ENCODE results near the gene CST3.
"Not testable (repeated sequence)": the region's sequence is repeated elsewhere in the genome, so short reads cannot be mapped to it uniquely, and the experiment has no call there.

CST3 gene, protein sequence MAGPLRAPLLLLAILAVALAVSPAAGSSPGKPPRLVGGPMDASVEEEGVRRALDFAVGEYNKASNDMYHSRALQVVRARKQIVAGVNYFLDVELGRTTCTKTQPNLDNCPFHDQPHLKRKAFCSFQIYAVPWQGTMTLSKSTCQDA

GRCh38 chr20:23637282-23638221, at the start of gene CST3:
CST3 (minus strand) TSS chr20:23637955; CDS start chr20:23637862, 93 bp downstream.
- no peak for FAIRE-seq

DNA sequence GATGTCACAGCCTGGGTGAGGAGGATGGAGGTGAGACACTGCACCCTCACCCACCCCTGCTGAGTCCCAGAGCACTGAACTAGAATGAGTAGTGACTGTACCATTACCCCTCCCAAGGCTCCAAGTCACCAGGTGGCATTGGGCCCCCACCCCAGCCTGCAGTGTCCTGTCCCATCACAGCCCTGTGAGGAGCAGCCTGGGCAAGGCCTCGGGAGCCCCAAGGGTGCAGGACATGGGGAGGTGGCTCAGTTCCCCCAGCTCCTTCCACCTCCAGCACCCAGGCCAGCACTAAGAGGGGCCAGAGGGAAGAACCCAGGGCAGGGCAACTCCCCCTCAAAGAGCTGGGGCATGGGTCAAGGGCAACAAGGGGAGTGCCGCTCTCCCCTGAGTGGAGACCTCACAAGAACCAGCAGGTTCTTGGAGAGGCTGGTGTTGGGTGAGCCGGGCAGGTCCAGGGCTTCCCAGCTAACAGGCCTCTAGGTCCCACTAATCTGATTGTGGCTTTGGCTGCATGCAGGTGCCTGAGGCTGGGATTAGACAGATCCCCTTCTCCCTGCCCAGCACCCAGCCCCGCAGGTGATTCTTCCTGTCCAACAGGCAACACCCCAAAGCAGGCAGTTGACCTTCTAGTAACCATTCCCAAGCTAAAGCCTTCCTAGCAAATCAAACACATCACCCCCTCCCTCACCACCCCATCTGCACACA, 48.4 kb upstream of the CST3 start:
- FAIRE-seq: no peak

DNA sequence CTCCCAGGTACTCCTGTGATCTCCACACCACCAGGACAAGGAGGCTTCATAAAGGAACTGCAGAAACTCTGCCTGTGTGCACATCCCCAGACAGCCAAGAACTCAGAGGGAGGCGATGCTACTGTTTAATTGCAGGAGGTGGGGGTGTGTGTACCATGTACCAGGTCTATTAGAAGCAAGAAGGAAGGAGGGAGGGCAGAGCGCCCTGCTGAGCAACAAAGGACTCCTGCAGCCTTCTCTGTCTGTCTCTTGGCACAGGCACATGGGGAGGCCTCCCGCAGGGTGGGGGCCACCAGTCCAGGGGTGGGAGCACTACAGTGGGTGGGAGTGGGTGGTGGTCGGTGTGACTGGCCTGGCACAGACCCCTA, 47.8 kb upstream of the CST3 start:
- not testable (repeated sequence) for FAIRE-seq

- FAIRE-seq: no peak
These were observed 46.5 kb upstream of the CST3 start for GRCh38 chr20:23684261-23684660.

DNA sequence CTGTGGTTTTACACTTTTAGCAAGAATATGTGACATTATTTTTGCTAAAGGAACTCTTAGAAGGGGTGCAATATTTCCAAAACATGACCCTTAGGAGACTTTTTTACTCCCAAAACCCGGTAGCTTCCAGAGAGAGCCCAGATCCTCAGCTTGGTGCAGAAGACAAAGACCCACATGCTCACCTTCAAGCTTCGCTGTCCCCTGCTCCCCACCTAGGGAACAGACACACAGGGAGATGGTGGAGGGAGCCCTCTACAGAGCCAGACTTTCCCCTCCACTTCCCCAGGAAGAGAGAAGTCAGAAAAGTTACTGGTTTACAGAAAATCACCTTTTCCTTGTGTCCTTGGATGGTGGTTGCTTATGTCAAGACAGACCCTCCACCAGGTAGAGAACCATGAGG, 46.1 kb upstream of the CST3 start:
- no peak for FAIRE-seq

DNA sequence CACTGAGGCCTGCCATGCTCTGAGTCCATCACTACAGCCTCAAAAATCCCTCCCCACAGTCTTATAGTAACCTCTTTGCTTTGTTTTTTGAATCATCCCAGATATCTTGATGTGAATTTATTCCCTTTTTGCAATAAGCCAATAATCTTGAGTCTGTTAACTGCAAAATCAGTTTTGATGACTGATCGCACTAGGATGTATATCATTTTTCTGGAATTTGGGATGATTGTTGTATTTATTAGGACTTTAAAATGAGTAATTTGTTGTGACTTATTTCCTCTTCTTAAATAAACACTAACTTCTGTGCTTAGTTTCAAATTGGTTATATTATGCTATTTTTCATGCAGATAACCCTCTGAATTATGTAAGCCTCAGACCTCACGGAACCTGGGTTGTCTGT, 45.5 kb upstream of the CST3 start:
- no peak for FAIRE-seq

- FAIRE-seq: no peak
These were observed 42.4 kb upstream of the CST3 start for GRCh38 chr20:23680146-23680545.

DNA sequence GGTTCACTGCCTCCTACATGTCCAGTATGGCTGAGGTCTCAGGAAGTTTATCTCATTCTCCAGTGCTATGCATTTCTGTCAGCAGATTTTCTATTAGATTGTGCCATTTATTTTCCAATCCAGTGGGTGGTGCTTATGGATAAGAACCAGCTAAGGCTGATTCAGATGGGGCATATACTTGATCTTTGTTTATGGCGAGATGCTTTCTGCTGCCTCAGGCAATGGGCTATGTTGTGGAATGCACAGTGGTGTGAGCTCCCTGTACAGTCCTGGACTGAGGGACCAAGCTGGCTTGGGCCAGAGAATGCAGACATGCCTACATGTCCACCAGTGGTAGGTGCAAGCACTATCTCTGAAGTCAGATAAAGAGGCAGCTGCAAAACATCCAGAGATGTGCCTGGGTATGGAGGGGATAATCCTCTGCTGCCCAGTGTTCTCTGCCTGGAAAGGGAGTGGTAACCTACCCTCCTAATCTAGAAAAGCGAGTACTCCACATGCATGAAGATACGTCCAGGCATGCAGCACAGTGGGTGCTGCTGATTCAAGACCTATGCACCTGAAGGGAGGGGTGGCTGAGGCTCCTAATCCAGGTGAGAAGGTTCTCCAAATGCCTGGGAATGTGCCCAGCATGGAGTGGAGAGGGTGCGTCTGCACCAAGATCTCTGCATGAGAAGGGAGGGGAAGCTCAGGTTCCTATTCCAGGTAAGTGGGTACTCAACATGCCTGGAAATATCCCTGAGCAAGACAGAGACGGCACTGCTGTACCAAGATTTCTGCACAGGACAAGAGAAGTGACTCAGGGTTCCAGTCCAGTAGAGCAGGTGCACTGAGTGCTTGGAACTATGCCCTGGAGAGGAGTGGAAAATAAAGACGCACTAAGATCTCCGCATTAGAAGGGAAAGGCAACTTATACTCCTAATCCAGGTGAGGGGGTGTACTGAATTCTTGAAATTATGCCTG, 41.7 kb upstream of the CST3 start:
- no peak for FAIRE-seq

DNA sequence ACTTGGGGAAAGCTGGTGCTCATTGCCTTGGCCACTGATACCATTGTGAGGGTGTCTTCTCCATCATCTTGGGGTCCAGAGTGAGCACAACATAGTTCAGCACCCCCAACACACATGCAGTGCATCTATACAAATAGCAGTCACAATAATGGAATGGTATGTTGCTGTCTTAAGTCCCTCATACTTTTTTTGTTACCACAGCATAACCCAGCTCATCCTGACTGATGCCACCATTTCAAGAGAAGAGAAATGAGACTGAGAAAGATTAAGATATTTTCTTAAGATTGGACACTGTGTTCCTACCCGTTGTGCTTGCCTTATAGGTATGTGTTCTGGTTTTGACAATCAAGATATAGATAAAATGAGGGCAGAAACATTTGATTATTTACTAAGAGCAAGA, 35.5 kb upstream of the CST3 start:
- FAIRE-seq: no peak

DNA sequence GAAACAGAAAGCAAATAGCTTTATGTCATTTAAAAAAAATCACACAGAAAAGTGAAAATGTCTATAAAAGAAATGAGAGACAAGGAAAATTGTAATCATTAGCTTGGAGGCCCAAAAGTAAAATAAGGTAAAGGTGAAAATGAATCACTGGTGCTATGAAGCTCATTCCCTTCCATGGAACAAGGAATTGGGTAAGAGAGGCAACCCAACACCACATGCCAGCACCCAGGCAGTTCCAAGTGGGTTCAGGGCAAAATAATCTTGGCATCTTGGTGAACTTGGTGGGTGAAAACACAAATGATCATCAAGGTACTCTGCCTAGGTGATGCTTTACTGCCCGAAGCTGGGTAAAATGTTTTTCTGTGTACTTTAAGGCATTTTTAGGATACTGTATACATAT, 34.4 kb upstream of the CST3 start:
- no peak for FAIRE-seq

DNA sequence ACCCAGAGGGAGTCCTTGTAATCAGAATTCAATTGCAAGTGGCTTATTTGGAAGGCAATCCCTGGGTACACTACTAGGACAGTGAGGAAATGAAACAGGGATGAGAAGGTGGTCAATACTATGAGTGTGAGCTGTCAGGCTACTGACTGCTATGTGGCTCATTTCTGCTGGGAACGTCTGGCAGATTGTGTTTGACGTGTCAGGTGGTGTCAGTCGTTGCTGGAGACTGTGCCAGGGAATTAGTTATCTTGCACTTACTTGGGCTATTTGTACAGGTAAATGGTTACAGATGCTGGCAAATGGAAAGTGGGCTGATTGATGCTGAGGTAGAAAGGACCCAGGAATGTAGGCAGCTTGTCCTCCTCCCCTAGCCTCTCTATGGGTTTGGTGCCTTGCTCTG, 33.7 kb upstream of the CST3 start:
- no peak for FAIRE-seq

- FAIRE-seq: no peak
These were observed 32.6 kb upstream of the CST3 start for GRCh38 chr20:23670361-23670760.

DNA sequence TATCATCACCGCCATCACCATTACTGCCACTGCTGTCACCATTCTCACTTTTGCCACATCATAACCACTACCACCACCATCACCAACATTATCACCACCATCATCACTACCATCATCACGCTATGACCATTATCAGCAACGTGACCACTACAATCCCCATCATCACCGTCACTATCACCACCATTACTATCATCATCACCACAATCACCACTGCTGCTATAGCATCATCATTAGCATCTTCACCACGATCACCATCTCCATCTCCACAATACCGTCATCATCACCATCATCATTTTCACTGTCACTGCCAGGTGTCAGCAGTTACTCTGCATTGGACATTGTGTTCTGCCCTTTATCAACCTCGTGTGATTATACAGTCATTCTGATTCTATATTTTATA, 32.1 kb upstream of the CST3 start:
- FAIRE-seq: no peak

GRCh38 chr20:23669327-23669726, 31.6 kb upstream of the CST3 start:
- FAIRE-seq: no peak

- FAIRE-seq: no peak
These were observed 30.8 kb upstream of the CST3 start for GRCh38 chr20:23668477-23668951.

- FAIRE-seq: no peak
These were observed 29.9 kb upstream of the CST3 start for GRCh38 chr20:23667666-23668065.

- no peak for FAIRE-seq
These were observed 28.9 kb upstream of the CST3 start for GRCh38 chr20:23666698-23667097.

- FAIRE-seq: no peak
These were observed 28.4 kb upstream of the CST3 start for GRCh38 chr20:23666189-23666588.

- FAIRE-seq: no peak
These were observed 27.2 kb upstream of the CST3 start for GRCh38 chr20:23664954-23665353.

- FAIRE-seq: not testable (repeated sequence)
These were observed 26.3 kb upstream of the CST3 start for GRCh38 chr20:23664046-23664445.

DNA sequence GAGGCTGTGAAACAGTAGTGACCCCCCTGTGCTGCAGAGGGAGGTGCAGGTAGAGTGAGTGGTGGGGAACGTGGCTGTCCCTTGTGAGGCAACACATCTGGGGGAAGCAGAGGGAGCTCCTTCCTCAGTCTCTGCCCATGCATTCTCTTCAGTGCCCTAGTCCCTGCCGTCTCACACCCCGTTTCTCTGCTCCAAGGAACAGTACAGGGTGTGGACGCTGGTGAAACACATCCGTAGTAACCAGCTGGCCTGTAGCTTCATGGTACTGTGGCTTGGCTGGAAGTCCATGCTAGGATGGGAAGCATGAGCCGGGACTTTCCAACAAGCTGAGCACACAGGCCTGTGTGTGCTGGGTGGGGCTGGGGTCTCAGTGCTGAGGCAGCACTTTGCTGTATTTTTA, 25.4 kb upstream of the CST3 start:
- FAIRE-seq: no peak

DNA sequence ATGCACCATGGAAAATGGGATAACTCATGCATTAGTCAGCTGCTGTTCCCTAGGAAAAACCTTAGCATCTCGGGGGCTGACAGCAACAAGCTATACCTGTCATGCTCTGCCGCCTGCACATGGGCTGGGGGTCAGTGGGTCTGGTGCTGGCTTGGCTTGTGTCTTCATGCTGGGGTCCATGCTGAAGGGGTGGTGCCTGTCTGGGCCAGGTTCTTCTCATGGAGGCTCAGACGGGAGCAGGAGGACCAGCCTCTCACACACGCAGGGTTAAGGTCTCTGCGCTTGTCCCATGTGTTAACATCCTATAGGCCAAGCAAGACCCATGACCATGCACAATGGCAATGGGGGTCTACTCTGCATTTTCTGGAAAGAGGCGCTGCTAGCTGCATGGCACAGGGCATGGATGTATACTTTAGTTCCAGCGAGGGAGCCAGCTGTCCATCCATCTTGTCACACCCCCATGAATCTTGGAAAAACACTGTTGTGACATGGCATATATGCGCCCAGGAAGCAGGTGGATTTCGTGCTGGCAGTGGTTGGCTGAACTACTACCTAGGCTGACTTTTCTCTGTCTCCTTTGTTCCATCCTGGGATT, 24.6 kb upstream of the CST3 start:
- no peak for FAIRE-seq
